Measurements from ENCODE around the gene MED12L. TPM values are rescaled to one million over a fixed set of nuclear protein-coding genes. Genes with fewer than 3 reads are reported as not detected.

MED12L gene
- total RNA-seq, 1 experiment from 2014 or later = 3.0 TPM

DNA sequence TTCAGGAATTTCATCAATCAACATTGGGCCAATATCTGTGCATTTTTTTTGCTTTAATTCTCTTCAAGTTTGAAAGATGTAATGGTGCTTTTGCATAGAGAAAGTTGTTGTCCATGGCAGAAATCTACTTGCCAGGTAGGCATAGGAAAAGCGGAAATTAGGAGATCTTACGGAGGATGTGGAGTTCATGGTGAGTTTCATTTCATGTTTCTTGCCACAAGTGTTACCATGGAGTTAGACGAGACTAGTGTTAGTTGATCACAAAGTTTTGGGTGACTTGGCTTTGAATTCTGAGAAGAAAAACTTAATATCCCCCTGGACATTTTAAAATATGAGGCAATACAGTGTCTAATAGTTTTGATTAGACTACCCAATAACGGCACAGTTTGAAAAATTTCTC is 244.9 kb downstream of the MED12L start:
- Histone ChIP-seq H4K20me1 (ENCODE audit: insufficient read depth) (no peaks in the 10 kb centered on the region), H3K27me3 (ENCODE audit: insufficient read depth, low read depth) (no peaks in the 10 kb centered on the region), H3K4me2 (no peak overlapping the region), H3K79me2 (ENCODE audit: low read depth) (no peaks in the 10 kb centered on the region), H3K4me3 (no peak overlapping the region), H3K27ac (no peak overlapping the region), H3K36me3 (ENCODE audit: low read depth) (no peaks in the 10 kb centered on the region), H3K4me1 (replicated peaks; ENCODE audit: insufficient read depth) (peaks cover 14% of the 10 kb centered on the region), H3K9me2 (ENCODE audit: insufficient read depth) (no peaks in the 10 kb centered on the region), H2AFZ (no peak overlapping the region), H3K9me3 (ENCODE audit: insufficient read depth, low read depth) (no peaks in the 10 kb centered on the region), H3F3A (ENCODE audit: insufficient read depth, low read depth) (peaks cover 7% of the 10 kb centered on the region)
- TF ChIP-seq, protein P1, sequence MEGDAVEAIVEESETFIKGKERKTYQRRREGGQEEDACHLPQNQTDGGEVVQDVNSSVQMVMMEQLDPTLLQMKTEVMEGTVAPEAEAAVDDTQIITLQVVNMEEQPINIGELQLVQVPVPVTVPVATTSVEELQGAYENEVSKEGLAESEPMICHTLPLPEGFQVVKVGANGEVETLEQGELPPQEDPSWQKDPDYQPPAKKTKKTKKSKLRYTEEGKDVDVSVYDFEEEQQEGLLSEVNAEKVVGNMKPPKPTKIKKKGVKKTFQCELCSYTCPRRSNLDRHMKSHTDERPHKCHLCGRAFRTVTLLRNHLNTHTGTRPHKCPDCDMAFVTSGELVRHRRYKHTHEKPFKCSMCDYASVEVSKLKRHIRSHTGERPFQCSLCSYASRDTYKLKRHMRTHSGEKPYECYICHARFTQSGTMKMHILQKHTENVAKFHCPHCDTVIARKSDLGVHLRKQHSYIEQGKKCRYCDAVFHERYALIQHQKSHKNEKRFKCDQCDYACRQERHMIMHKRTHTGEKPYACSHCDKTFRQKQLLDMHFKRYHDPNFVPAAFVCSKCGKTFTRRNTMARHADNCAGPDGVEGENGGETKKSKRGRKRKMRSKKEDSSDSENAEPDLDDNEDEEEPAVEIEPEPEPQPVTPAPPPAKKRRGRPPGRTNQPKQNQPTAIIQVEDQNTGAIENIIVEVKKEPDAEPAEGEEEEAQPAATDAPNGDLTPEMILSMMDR (conservative IDR thresholded peaks at IDR 0.05) = no peak
- no peak for TF ChIP-seq EZH2 (IDR thresholded peaks at IDR 0.05; ENCODE audit: low read depth)
- no peak for DNase-seq
- BruUV-seq (replicated peaks) = no TSS peak
- intact Hi-C loops (cut with micrococcal nuclease; ENCODE audit: unreplicated experiment) = no loop called here
- ChIA-PET POLR2A (ENCODE audit: unreplicated experiment) (no interaction called here), CTCF (no interaction called here)

DNA sequence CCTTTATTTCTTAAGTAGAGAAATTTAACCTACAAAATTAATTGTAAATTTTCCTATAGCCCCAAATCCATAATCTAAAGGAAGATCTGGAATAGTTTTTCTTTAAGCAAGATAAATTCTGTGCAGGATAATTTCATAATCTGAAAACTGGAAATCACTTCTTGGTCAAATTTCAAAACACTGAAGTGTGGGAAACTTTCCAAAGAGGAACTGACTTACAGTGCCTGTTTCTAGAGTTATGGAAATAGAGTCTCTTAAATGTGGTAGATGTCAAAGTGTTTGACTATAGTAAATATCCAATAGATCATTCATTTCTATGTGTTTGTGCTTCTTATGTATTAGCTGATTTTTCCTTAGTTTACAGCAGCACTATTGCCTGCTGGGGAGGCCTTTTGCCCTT is 245.4 kb downstream of the MED12L start:
- BruUV-seq (replicated peaks) = no TSS peak
- H3K27me3 ChIP-seq (ENCODE audit: insufficient read depth, low read depth) = no peaks in the 10 kb centered on the region
- no peaks in the 10 kb centered on the region for H3K9me2 ChIP-seq (ENCODE audit: insufficient read depth)
- no peak overlapping the region for H3K4me2 ChIP-seq
- H3K79me2 ChIP-seq (ENCODE audit: low read depth) = no peaks in the 10 kb centered on the region
- ChIA-PET POLR2A (ENCODE audit: unreplicated experiment) (no interaction called here), CTCF (no interaction called here)
- intact Hi-C loops (cut with micrococcal nuclease; ENCODE audit: unreplicated experiment) = no loop called here
- no peak overlapping the region for H3K4me3 ChIP-seq
- H3K4me1 ChIP-seq (replicated peaks; ENCODE audit: insufficient read depth) = peaks cover 14% of the 10 kb centered on the region
- H3K27ac ChIP-seq = no peak overlapping the region
- no peaks in the 10 kb centered on the region for H4K20me1 ChIP-seq (ENCODE audit: insufficient read depth)
- no peak overlapping the region for H2AFZ ChIP-seq
- TF ChIP-seq EZH2 (IDR thresholded peaks at IDR 0.05; ENCODE audit: low read depth) = no peak
- TF ChIP-seq, protein P1 (conservative IDR thresholded peaks at IDR 0.05) = no peak
- H3K9me3 ChIP-seq (ENCODE audit: insufficient read depth, low read depth) = no peaks in the 10 kb centered on the region
- H3K36me3 ChIP-seq (ENCODE audit: low read depth) = no peaks in the 10 kb centered on the region
- no peak for DNase-seq
- H3F3A ChIP-seq (ENCODE audit: insufficient read depth, low read depth) = peaks cover 7% of the 10 kb centered on the region

DNA sequence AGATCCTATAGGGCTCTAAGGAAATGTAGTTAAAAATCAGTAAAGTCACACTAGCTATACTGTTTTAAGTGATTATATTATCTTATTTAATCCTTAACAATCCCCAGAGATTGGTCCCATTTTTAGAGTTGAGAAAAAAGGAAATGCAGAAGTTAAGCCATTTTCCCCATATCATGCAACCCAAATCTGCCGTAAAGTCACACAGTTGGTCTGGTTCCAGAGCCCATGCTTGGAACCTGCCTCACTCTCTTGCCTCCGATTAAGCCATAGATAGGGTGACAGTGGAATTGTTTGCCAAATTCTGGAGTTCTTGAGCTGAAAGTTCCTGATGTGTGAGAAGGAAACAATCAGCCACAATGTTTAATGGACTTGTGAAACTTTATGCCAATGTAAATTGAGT is 246.2 kb downstream of the MED12L start:
- no peaks in the 10 kb centered on the region for H3K27me3 ChIP-seq (ENCODE audit: insufficient read depth, low read depth)
- H3K79me2 ChIP-seq (ENCODE audit: low read depth) = no peaks in the 10 kb centered on the region
- ChIA-PET CTCF (no interaction called here), POLR2A (ENCODE audit: unreplicated experiment) (interaction anchor here (0.7 kb wide), 1 partner anchor 24 kb away, joined by 5 read pairs; no protein-coding TSS in a partner anchor)
- no peak overlapping the region for H2AFZ ChIP-seq
- H3K9me3 ChIP-seq (ENCODE audit: insufficient read depth, low read depth) = no peaks in the 10 kb centered on the region
- no peaks in the 10 kb centered on the region for H4K20me1 ChIP-seq (ENCODE audit: insufficient read depth)
- no peaks in the 10 kb centered on the region for H3K36me3 ChIP-seq (ENCODE audit: low read depth)
- no peak overlapping the region for H3K4me2 ChIP-seq
- TF ChIP-seq, protein P1 (conservative IDR thresholded peaks at IDR 0.05) = no peak
- TF ChIP-seq EZH2 (IDR thresholded peaks at IDR 0.05; ENCODE audit: low read depth) = no peak
- no peak for DNase-seq
- H3K27ac ChIP-seq = no peak overlapping the region
- peaks cover 14% of the 10 kb centered on the region for H3K4me1 ChIP-seq (replicated peaks; ENCODE audit: insufficient read depth)
- BruUV-seq (replicated peaks) = no TSS peak
- no peaks in the 10 kb centered on the region for H3K9me2 ChIP-seq (ENCODE audit: insufficient read depth)
- H3F3A ChIP-seq (ENCODE audit: insufficient read depth, low read depth) = peaks cover 7% of the 10 kb centered on the region
- no peak overlapping the region for H3K4me3 ChIP-seq
- intact Hi-C loops (cut with micrococcal nuclease; ENCODE audit: unreplicated experiment) = no loop called here
